SK-N-SH (cell line): ENCODE data around the gene MBD2.

Experiments used
- EP300 ChIP-seq, 2 experiments: IDR thresholded peaks; 2 replicates each; pipeline versions ENCODE4 v1.4.0 to v1.6.1; 2012; ENCODE audit warnings: borderline replicate concordance in 1 of 2, low read depth in 1 of 2, low read length in 1 of 2
- EZH2phosphoT487 ChIP-seq: fragments of 200-600 bp; sonication (generic); IDR thresholded peaks from 2 replicates; pipeline ENCODE4 v1.6.1; 2017; ENCODE audit warnings: low read depth, mixed run types, mild to moderate bottlenecking, antibody characterized with exemption, moderate library complexity, borderline replicate concordance
- FOSL2 ChIP-seq: IDR thresholded peaks from 2 replicates; pipeline ENCODE4 v1.4.0; 2012; ENCODE audit warnings: low read depth, mild to moderate bottlenecking, moderate library complexity, borderline replicate concordance
- JUND ChIP-seq: IDR thresholded peaks from 2 replicates; pipeline ENCODE4 v1.4.0; 2012
- MXI1 ChIP-seq: IDR thresholded peaks from 2 replicates; pipeline ENCODE4 v1.6.1; 2012; ENCODE audit warnings: mild to moderate bottlenecking, low read depth, low read length, improper control_type of control experiment
- POLR2AphosphoS5 ChIP-seq: IDR thresholded peaks from 2 replicates; pipeline ENCODE4 v1.6.1; 2012; ENCODE audit warnings: low read depth, low read length
- RFX5 ChIP-seq: IDR thresholded peaks from 2 replicates; pipeline ENCODE4 v1.6.1; 2012; ENCODE audit warnings: mild to moderate bottlenecking, improper control_type of control experiment, low read length
- SMC3 ChIP-seq: IDR thresholded peaks from 2 replicates; pipeline ENCODE4 v1.6.1; 2012; ENCODE audit warnings: low read depth, low read length, improper control_type of control experiment
- YY1 ChIP-seq: IDR thresholded peaks from 2 replicates; pipeline ENCODE4 v1.4.0; 2012; ENCODE audit warnings: low read depth, mild to moderate bottlenecking
- TF ChIP-seq, protein P1 (sequence below): fragments of 200-600 bp; sonication (generic); IDR thresholded peaks from 2 replicates; pipeline ENCODE4 v1.6.1; 2017; ENCODE audit warnings: antibody characterized with exemption, mild to moderate bottlenecking, moderate library complexity
- TF ChIP-seq, protein P2 (sequence below): IDR thresholded peaks from 2 replicates; pipeline ENCODE4; 2012
- TF ChIP-seq, protein P3 (sequence below): IDR thresholded peaks from 2 replicates; pipeline ENCODE4 v1.6.1; 2012; ENCODE audit warnings: mild to moderate bottlenecking, low read depth, low read length, moderate library complexity

DNA sequence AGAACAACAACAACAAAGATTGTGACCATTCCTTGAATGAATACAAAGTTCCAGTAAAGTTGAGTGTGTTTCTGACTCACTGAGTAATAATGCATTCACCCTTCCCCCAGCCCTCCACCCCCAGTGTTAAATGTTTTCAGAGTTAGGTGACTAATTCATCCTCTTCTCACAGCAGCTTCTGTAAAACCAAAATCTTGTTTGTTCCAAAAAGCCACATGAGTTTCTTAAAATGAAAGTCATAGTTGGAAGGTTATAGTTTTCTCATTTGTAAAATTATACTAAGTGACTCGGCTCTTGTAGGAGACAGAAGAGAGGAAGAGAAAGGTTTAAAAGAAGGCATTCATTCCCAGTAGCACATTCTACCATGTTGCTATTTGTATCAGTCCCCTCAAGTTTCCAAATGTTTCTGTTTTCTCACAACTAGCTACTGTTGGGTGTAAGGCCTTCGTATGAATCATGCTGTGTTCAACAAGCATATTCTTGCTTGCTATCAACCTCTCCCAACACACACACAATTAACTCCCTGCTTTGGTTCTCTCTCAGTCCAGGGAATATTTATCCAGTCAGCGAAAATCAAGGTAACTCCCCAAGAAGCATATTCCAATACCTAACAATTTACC, 75.3 kb downstream of the MBD2 start:
- TF ChIP-seq SMC3, result no peak
- TF ChIP-seq, protein P1, sequence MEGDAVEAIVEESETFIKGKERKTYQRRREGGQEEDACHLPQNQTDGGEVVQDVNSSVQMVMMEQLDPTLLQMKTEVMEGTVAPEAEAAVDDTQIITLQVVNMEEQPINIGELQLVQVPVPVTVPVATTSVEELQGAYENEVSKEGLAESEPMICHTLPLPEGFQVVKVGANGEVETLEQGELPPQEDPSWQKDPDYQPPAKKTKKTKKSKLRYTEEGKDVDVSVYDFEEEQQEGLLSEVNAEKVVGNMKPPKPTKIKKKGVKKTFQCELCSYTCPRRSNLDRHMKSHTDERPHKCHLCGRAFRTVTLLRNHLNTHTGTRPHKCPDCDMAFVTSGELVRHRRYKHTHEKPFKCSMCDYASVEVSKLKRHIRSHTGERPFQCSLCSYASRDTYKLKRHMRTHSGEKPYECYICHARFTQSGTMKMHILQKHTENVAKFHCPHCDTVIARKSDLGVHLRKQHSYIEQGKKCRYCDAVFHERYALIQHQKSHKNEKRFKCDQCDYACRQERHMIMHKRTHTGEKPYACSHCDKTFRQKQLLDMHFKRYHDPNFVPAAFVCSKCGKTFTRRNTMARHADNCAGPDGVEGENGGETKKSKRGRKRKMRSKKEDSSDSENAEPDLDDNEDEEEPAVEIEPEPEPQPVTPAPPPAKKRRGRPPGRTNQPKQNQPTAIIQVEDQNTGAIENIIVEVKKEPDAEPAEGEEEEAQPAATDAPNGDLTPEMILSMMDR, result no peak
- no peak for TF ChIP-seq EZH2phosphoT487
- TF ChIP-seq, protein P2, sequence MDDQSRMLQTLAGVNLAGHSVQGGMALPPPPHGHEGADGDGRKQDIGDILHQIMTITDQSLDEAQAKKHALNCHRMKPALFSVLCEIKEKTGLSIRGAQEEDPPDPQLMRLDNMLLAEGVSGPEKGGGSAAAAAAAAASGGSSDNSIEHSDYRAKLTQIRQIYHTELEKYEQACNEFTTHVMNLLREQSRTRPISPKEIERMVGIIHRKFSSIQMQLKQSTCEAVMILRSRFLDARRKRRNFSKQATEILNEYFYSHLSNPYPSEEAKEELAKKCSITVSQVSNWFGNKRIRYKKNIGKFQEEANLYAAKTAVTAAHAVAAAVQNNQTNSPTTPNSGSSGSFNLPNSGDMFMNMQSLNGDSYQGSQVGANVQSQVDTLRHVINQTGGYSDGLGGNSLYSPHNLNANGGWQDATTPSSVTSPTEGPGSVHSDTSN, result no peak
- peak in 1 of 2 experiments; percentile 82; a peak in 2 of 4 replicates for TF ChIP-seq EP300 (IDR thresholded peaks at IDR 0.05; ENCODE audit: borderline replicate concordance in 1 of 2, low read depth in 1 of 2, low read length in 1 of 2)
- no peak for TF ChIP-seq RFX5
- TF ChIP-seq YY1, result no peak
- TF ChIP-seq JUND, result peak; percentile 91
- peak; percentile 95 for TF ChIP-seq FOSL2
- TF ChIP-seq, protein P3, sequence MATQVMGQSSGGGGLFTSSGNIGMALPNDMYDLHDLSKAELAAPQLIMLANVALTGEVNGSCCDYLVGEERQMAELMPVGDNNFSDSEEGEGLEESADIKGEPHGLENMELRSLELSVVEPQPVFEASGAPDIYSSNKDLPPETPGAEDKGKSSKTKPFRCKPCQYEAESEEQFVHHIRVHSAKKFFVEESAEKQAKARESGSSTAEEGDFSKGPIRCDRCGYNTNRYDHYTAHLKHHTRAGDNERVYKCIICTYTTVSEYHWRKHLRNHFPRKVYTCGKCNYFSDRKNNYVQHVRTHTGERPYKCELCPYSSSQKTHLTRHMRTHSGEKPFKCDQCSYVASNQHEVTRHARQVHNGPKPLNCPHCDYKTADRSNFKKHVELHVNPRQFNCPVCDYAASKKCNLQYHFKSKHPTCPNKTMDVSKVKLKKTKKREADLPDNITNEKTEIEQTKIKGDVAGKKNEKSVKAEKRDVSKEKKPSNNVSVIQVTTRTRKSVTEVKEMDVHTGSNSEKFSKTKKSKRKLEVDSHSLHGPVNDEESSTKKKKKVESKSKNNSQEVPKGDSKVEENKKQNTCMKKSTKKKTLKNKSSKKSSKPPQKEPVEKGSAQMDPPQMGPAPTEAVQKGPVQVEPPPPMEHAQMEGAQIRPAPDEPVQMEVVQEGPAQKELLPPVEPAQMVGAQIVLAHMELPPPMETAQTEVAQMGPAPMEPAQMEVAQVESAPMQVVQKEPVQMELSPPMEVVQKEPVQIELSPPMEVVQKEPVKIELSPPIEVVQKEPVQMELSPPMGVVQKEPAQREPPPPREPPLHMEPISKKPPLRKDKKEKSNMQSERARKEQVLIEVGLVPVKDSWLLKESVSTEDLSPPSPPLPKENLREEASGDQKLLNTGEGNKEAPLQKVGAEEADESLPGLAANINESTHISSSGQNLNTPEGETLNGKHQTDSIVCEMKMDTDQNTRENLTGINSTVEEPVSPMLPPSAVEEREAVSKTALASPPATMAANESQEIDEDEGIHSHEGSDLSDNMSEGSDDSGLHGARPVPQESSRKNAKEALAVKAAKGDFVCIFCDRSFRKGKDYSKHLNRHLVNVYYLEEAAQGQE, result no peak
- TF ChIP-seq MXI1, result no peak
- TF ChIP-seq POLR2AphosphoS5, result peak; percentile 45; the same call in 1 of the 2 replicates
